ENCODE results near the gene STEAP2.
A peak's percentile ranks its signal among the peaks of the same experiment; 100 is the strongest.
"Not testable (repeated sequence)": the region's sequence is repeated elsewhere in the genome, so short reads cannot be mapped to it uniquely, and the experiment has no call there.

Gene STEAP2

DNA sequence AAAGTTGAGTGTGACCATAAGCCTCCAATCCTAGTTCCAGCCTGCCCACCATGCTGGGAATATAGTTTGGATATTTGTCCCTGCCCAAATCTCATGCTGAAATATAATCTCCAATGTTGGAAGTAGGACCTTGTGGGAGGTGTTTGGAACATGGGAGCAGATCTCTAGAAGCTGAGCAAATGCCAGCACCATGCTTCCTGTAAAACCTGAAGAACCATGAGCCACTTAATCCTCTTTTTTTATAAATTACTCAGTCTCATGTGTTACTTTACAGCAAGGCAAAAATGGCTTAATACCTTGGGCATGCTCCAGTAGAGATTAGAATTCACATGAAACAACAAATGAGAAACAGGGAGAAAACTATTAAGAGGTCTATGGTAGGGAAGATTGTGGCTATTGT is 30.1 kb upstream of the STEAP2 start:
- no peak overlapping the region for H3K4me3 ChIP-seq (ENCODE audit: low read length)

DNA sequence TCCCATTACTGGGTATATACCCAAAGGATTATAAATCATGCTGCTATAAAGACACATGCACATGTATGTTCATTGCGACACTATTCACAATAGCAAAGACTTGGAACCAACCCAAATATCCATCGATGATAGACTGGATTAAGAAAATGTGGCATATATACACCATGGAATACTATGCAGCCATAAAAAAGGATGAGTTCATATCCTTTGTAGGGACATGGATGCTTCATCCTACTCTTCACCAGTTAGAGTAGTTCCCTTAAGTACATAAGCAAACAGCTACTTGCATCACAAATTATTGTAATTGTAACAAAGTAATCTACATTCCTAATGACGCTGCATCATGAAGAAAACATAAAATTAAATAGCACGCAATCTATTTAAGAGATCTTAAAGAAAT is 25.2 kb upstream of the STEAP2 start:
- not testable (repeated sequence) for H2AFZ ChIP-seq (ENCODE audit: low read depth, low read length); H3K27ac ChIP-seq (ENCODE audit: low read length); H3K27me3 ChIP-seq (ENCODE audit: low read depth, low read length); H3K4me3 ChIP-seq (ENCODE audit: low read length); H3K9ac ChIP-seq (ENCODE audit: low read length); H3K79me2 ChIP-seq (ENCODE audit: low read length); H4K20me1 ChIP-seq (ENCODE audit: insufficient read depth, low read length); H3K4me2 ChIP-seq (ENCODE audit: low read length)
- Histone ChIP-seq H3K9me3 (ENCODE audit: insufficient read depth, low read length) (peaks cover 20% of the 10 kb centered on the region; the same call in 1 of the 2 replicates), H3K4me1 (ENCODE audit: low read length) (peaks cover 19% of the 10 kb centered on the region), H3K36me3 (replicated peaks; ENCODE audit: low read depth, low read length) (peaks cover 13% of the 10 kb centered on the region)

More for the DNA sequence above, 30.1 kb upstream of the STEAP2 start:
- H4K20me1 ChIP-seq (ENCODE audit: insufficient read depth, low read length) = no peaks in the 10 kb centered on the region
- no peak overlapping the region for H3K9ac ChIP-seq (ENCODE audit: low read length)
- no peak for TF ChIP-seq EZH2phosphoT487 (IDR thresholded peaks at IDR 0.05; ENCODE audit: low read depth)
- TF ChIP-seq, protein P1, sequence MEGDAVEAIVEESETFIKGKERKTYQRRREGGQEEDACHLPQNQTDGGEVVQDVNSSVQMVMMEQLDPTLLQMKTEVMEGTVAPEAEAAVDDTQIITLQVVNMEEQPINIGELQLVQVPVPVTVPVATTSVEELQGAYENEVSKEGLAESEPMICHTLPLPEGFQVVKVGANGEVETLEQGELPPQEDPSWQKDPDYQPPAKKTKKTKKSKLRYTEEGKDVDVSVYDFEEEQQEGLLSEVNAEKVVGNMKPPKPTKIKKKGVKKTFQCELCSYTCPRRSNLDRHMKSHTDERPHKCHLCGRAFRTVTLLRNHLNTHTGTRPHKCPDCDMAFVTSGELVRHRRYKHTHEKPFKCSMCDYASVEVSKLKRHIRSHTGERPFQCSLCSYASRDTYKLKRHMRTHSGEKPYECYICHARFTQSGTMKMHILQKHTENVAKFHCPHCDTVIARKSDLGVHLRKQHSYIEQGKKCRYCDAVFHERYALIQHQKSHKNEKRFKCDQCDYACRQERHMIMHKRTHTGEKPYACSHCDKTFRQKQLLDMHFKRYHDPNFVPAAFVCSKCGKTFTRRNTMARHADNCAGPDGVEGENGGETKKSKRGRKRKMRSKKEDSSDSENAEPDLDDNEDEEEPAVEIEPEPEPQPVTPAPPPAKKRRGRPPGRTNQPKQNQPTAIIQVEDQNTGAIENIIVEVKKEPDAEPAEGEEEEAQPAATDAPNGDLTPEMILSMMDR (IDR thresholded peaks at IDR 0.05; ENCODE audit: low read depth, low read length) = no peak
- H3K79me2 ChIP-seq (ENCODE audit: low read length) = no peaks in the 10 kb centered on the region
- H3K27me3 ChIP-seq (ENCODE audit: low read depth, low read length) = no peaks in the 10 kb centered on the region
- H2AFZ ChIP-seq (ENCODE audit: low read depth, low read length) = no peak overlapping the region
- no peak overlapping the region for H3K4me2 ChIP-seq (ENCODE audit: low read length)
- no peak overlapping the region for H3K27ac ChIP-seq (ENCODE audit: low read length)
- H3K4me1 ChIP-seq (ENCODE audit: low read length) = peaks cover 28% of the 10 kb centered on the region
- peaks cover 6% of the 10 kb centered on the region for H3K36me3 ChIP-seq (replicated peaks; ENCODE audit: low read depth, low read length)
- peaks cover 11% of the 10 kb centered on the region; the same call in 1 of the 2 replicates for H3K9me3 ChIP-seq (ENCODE audit: insufficient read depth, low read length)

DNA sequence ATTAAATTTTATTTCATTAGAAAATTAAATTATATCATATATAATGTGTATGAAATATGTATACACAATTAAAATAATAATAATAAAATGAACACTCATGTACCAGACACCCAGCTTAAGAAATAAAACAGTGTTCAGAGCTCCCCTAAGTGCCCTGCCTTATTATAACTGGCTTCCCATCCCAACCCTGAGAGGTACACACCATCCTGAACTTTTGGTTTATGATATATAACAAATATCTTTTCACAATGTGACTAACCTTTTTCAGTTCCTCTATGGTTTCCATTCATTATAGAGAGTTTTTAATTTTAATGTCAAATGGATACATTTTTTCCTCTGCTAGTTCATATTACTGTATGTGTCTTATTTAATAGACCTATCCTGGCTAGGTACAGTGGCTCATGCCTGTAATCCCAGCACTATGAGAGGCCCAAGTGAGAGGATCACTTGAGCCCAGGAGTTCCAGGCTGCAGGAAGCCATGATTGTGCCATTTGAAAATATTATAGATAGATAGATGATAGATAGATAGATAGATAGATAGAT is 24.0 kb upstream of the STEAP2 start:
- Histone ChIP-seq H3K4me1 (ENCODE audit: low read length) (peaks cover 19% of the 10 kb centered on the region), H3K9ac (ENCODE audit: low read length) (no peak overlapping the region), H3K4me2 (ENCODE audit: low read length) (peak overlapping the region; percentile 29; the same call in 1 of the 2 replicates), H2AFZ (ENCODE audit: low read depth, low read length) (no peak overlapping the region), H3K36me3 (replicated peaks; ENCODE audit: low read depth, low read length) (peaks cover 15% of the 10 kb centered on the region), H3K9me3 (ENCODE audit: insufficient read depth, low read length) (peaks cover 27% of the 10 kb centered on the region; the same call in 1 of the 2 replicates), H3K4me3 (ENCODE audit: low read length) (no peak overlapping the region), H3K27ac (ENCODE audit: low read length) (peak overlapping the region; percentile 88), H3K27me3 (ENCODE audit: low read depth, low read length) (no peaks in the 10 kb centered on the region), H4K20me1 (ENCODE audit: insufficient read depth, low read length) (no peaks in the 10 kb centered on the region), H3K79me2 (ENCODE audit: low read length) (no peaks in the 10 kb centered on the region)
- TF ChIP-seq EZH2phosphoT487 (IDR thresholded peaks at IDR 0.05; ENCODE audit: low read depth) = no peak

DNA sequence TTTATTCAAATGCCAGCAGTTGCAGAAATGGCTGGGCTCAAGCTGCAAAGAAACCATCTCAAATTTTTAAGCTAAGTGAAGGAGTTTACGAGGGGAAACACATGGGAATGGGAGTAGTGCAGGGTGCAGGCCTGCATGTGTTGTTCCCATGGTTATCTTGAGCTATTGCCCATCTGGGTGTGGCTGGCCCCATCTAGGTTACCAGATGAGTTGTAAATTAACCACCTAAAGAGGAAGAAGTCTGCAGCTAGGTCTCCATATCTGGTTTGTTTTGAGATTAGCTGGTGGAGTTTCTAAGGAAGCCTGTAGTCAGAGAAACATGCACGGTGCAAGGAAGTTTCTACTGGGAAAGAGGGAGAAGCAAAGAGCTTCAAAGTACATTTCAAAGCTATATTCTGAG is 23.3 kb upstream of the STEAP2 start:
- TF ChIP-seq, protein P1 (IDR thresholded peaks at IDR 0.05; ENCODE audit: low read depth, low read length) = no peak
- no peak for TF ChIP-seq EZH2phosphoT487 (IDR thresholded peaks at IDR 0.05; ENCODE audit: low read depth)

DNA sequence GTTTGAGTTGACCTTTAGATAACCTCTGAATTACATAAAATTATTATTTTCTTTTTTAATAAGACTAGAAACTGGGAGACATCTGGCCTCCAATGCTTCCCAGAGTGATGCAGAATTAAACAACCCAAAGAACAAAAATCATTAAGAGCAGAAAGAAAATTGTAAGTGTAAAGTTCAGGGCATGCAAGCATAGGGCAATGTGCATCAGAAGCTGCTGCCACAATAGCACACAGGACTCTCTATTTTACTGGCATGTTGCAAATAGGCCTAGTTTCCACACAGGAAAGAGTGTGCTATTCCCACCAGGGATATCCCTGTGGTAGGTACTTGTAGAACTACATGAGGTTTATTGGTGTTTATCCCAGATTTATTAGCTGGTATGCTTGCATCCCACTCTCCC is 20.5 kb upstream of the STEAP2 start:
- H4K20me1 ChIP-seq (ENCODE audit: insufficient read depth, low read length) = no peaks in the 10 kb centered on the region
- H3K4me3 ChIP-seq (ENCODE audit: low read length) = no peak overlapping the region

More for the DNA sequence above, 23.3 kb upstream of the STEAP2 start:
- H2AFZ ChIP-seq (ENCODE audit: low read depth, low read length) = 0 out of 2 replicates have a peak overlapping the region, but pooled peaks have one; percentile 33
- H3K27me3 ChIP-seq (ENCODE audit: low read depth, low read length) = no peaks in the 10 kb centered on the region
- peak overlapping the region; percentile 20; the same call in 1 of the 2 replicates for H3K4me3 ChIP-seq (ENCODE audit: low read length)
- H3K79me2 ChIP-seq (ENCODE audit: low read length) = no peaks in the 10 kb centered on the region
- H3K4me2 ChIP-seq (ENCODE audit: low read length) = peak overlapping the region; percentile 59
- H3K27ac ChIP-seq (ENCODE audit: low read length) = peak overlapping the region; percentile 88
- H4K20me1 ChIP-seq (ENCODE audit: insufficient read depth, low read length) = no peaks in the 10 kb centered on the region
- H3K9me3 ChIP-seq (ENCODE audit: insufficient read depth, low read length) = peaks cover 34% of the 10 kb centered on the region; the same call in 1 of the 2 replicates
- H3K9ac ChIP-seq (ENCODE audit: low read length) = peak overlapping the region; percentile 18; the same call in 1 of the 2 replicates
- peaks cover 19% of the 10 kb centered on the region for H3K4me1 ChIP-seq (ENCODE audit: low read length)
- peaks cover 19% of the 10 kb centered on the region for H3K36me3 ChIP-seq (replicated peaks; ENCODE audit: low read depth, low read length)

More for the DNA sequence above, 20.5 kb upstream of the STEAP2 start:
- Histone ChIP-seq H3K9ac (ENCODE audit: low read length) (no peak overlapping the region), H3K27ac (ENCODE audit: low read length) (no peak overlapping the region), H2AFZ (ENCODE audit: low read depth, low read length) (no peak overlapping the region), H3K79me2 (ENCODE audit: low read length) (no peaks in the 10 kb centered on the region), H3K27me3 (ENCODE audit: low read depth, low read length) (no peaks in the 10 kb centered on the region), H3K9me3 (ENCODE audit: insufficient read depth, low read length) (peaks cover 39% of the 10 kb centered on the region; the same call in 1 of the 2 replicates), H3K36me3 (replicated peaks; ENCODE audit: low read depth, low read length) (peaks cover 19% of the 10 kb centered on the region), H3K4me2 (ENCODE audit: low read length) (no peak overlapping the region), H3K4me1 (ENCODE audit: low read length) (peaks cover 19% of the 10 kb centered on the region)
- no peak for TF ChIP-seq EZH2phosphoT487 (IDR thresholded peaks at IDR 0.05; ENCODE audit: low read depth)
- TF ChIP-seq, protein P1 (IDR thresholded peaks at IDR 0.05; ENCODE audit: low read depth, low read length) = no peak

All from OCI-LY3 (cell line).